ENCODE measurements around the gene LRP1B.

Gene LRP1B

DNA sequence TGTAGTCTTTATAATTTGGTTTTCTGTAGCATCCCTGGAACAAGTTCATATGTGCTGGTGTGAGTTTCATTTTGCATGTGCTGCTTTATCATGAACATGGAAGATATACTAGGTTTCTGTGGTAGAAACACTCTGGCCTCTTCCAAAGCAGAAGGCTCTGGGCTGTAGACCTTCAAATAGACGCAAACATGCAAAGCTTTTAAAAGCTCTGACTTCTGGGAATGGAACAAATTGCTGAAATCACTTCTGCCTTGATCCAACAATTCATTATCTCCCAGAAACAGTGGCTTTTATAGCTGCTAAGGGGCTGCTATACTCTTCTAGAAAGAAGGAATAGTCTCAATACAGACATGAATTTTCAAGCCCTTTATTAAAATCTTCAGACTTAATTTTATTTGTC is 382.2 kb downstream of the LRP1B start:
- DNase-seq: no peak

DNA sequence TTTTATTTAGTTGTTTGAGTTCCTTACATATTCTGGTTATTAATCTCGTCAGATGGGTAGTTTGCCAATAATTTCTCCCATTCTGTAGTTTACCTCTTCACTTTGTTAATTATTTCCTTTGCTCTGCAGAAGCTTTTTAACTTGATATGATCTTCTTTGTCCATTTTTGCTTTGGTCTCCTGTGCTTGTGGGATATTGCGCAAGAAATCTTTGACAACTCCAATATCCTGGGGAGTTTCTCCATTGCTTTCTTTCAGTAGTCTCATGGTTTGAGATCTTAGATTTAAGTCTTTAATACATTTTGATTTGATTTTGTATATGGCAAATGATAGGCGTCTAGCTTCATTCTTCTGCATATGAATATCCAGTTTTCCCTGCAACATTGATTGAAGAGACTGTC is 389.2 kb downstream of the LRP1B start:
- no peak for DNase-seq

DNA sequence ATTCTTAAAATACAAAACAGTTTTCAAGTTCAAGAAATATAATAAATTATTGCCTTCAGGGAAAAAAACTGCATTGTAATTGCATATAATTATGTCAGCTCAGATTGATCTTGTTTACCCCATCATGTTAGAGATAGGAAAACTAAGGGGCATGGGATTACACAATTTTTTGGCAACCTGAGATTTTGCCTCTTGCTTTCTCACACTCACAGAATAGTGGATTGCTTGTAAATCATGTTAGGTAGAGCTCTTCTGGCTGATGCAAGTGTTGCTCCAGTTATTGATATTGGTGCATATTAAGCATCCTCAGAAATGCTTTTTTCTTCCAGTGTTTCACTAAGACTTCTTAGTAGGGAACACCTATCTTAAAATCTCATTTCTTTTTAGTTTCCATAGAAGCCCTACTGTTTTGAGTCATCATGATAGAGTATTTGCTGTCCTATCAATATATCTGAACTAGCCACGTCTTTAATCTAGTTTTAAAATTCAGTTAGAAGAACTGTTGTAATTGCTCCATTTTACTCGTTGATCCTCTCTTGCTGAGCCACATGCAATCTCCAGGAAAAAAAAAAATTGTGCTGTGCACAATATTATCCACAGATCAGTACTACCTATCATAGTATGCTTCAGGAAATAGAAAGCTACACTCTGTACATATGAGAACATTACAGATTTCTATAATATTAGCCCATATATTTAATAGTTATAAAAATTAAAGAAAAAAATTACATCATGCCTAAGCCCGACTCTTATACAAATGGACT is 393.1 kb downstream of the LRP1B start:
- DNase-seq: no peak

DNA sequence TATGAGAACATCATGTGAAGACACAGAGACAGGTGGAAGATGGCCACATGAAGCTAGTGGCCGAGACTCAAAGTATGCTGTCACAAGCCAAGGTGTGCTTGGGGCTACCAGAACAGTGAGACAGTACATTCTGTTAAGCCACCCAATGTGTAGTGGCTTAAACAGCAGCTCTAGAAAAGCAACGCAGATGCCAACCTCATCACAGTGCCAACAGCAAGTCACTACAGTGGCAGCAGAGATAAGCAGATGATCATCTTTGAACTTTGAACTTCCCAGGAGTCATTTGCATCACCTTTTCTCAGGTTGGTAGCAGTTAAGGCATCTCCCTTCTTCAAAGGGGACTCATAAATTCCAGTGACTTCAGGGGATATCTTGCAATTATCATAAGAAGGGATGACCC is 394.4 kb downstream of the LRP1B start:
- no peak for DNase-seq

DNA sequence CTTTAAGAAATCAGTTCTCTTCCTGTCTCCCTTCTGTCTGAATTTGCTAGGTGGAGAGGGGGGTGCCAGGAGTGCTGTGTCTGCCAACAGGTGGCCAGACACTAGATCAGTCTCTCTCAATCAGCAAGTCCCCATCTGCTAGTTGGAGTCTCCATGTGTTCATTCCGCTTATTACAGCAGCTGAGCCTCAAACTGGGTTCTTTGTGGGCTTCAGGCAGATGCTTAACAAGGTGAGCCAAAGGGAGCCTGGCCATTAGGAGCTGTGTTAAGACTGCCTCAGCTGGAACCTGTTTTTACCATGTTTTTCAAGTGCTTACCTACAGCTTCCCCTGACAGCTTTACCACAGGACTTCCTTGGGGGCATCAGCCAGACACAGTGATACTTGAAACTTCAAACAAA is 401.9 kb downstream of the LRP1B start:
- DNase-seq: no peak

DNA sequence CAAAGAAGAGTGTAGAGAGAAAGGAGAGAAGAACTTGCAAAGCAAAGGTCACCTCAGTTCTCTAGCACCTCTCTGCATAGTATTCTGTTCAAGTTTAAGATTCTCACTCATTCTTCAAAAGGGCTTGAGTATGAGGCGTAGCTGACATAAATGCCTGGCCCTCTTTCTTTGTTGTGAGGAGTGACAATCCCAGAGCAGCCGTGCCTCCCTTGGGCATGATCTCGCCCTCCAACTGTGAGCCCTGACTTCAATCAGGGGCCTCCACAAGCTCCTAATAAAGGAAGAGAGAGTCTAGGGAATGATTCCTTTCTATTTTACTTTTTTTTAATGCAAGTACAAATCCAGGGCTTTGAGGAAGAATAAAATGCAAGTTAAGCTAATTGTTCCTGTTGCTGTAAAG is 402.7 kb downstream of the LRP1B start:
- DNase-seq: no peak

DNA sequence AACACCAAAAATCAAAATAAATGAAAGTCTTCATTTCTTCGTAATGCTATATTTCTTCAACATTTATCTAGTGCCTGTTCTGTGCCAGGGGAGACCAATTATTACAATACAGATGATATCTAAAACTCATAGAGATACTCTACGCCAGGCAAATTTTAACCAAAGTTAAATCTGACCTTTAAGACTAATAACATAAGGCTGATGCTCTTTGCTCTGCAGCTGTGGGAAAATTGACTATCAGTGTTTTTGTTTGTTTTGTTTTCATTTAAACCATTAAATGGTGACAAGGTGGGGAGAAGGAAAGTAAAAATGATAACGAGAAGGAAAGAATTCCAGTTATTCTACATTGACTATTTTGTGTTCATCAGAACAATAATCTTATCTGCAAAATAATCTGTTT is 406.4 kb downstream of the LRP1B start:
- DNase-seq: no peak

DNA sequence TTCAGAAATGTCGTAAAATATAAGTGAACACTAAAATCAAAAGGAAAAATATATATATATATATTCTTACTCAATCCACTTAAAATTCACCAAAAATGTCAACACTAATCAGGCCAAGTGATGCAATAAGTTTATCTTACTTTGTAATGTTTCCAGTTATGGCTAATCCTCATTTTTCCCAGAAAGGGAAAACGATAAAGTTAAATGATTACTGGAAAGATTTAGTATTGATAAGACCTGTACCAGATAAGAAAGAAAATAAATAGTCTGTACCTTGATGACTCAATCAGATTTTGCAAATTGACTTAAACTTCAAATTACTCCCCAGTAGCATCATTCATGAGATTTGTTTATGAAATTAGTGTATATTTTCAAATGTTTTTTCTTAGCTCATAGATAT is 407.0 kb downstream of the LRP1B start:
- DNase-seq: no peak

DNA sequence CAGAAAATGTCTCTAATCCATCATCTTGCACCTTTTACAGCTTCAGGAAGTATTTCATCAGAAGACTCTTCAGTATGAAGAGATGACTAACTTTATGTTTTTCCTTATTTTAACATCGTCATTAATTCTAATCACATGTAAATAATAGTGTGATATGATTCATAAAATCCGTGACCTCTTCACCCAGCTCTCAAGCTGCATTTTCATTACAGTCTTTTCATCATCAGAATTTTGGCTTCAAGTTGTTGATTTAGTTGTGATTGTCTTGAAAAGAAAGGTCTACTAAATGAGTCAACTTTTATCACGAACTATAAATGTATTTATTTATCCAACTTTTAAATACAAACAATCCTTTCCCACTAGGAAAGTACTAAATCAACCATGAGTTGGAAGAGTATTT is 410.3 kb downstream of the LRP1B start:
- DNase-seq: no peak

DNA sequence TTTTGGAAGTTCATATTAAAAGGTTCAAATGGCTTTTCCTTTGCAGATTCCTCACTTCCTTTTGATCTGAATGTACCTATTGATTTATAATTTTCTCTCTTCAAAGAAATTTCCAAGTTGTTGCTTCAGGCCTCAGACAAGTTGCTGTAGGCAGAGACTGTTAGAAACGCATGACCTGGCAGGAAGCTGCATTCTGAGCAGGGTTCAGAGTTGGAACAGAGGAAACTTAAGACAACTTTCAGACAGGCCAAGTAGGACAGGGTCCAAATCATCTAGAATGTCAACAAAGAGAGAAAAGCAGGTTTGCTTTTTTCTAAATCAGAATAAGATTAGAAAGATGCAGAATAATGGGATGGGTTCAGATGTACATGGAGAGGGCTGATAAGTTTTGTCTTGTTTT is 416.3 kb downstream of the LRP1B start:
- no peak for DNase-seq

DNA sequence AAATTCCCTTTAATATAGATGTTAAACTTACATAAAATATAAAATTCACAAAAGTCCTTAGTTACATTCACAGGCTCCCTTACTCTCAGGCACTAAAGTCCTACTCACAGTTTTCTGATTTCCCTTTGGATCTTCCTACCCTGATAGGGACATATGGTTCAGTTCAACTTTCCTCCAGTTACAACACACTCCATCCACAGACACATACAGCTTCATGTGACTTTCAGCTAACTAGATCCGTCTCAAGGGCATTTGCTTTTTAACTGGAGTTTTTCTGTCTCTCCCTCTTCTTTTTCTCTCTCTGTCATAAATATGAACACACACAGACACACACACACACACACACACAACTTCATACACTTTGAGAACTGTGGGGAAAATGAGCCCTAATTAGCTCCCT is 419.2 kb downstream of the LRP1B start:
- no peak for DNase-seq

DNA sequence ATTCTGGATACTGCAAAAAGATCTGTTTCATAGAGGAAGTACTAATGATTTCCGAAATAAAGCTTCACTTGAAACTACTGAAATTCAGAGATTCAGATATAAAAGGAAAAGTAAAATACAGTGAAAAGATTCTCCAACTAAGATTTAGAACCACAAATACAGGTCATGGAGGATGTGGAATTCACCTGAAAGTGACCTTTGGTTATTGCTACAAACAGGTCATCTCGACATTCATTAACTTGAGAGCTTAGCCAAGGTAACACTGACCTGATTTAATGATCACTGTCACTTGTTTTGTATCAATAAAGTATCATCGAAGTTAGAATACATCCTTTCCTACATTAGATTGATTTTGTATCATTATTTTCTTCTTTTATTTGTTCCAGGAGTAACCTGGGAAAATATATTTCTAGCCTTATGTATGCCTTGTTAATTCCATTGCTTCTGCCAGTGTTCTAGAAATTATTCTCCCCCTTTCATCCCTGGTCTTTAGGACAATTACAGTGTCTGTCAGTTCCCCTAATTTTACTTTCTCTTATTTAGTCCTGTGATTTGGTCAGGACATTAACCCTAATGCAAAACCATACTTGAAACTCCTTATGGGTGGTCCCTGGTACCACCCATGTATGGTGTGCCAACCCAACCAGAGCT is 420.1 kb downstream of the LRP1B start:
- no peak for DNase-seq

DNA sequence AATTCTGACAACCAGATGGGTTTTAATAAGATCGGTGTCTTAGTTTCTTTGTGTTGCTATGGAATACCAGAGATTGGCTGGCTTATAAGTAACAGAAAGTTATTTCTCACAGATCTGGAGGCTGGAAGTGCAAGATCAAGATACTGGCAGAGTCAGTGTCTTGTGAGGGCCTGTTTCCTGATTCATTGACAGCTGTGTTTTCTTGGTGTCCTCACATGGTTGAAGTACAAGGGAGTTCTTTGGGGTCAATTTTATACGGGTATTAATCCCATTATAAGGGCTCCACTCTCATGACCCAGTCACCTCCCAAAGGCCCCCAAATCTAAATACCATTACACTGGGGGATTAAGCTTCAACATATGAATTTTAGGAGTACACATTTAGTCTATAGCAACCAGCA is 421.1 kb downstream of the LRP1B start:
- no peak for DNase-seq

DNA sequence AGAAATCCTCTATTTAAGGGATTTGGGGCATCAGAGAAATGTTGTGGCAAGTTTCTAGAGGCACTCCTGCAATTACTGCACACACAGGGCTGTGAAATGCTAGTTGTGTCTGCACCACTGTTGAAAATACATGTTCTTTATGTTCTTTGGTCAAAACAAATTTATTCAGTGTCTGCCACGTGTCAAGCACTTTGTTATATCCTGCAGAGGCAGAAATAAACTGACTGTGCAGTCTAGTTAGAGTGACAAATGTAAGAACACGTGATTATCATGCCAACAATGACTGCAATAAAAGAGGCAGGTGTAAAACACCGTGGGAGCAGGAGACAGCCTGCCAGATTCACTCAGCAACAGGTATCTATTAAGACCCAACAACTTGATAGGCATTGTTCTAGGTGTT is 423.3 kb downstream of the LRP1B start:
- no peak for DNase-seq

DNA sequence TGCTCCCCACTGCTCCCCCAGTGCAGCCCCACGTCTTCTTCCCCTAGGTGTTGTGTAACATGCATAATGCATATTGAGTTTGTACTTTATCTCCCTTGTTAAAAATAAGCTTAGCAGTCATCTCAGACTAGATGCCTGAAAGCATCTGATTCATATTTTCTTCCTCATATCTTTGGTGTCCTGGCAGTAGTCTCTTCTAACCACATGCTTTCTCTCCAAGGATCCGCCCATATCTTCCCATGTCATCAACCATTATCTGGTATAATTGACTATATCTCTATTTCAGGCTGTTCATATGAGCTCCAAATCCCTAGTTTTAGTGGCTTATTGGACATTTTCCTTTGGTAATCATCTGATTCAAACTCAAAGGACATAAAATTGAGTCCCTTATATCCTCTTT is 426.3 kb downstream of the LRP1B start:
- DNase-seq: no peak

DNA sequence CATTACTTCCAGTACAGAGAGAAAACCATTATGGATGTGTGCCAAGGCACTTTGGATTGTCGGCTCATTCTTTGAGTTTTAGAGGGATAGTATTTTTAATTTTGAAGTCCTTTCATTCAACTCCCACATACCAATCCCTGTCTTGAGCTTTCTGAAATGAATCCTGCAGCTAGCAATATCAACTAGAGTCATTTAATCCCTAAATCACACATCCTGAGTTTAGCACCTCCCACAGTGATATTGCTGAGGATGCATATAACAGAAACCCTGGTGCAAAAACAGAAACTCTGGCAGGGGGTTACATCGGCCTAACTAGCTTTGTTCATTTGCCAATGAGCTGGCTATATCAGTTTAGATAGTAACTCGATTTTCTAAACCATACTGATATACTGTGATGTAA is 427.3 kb downstream of the LRP1B start:
- DNase-seq: no peak

DNA sequence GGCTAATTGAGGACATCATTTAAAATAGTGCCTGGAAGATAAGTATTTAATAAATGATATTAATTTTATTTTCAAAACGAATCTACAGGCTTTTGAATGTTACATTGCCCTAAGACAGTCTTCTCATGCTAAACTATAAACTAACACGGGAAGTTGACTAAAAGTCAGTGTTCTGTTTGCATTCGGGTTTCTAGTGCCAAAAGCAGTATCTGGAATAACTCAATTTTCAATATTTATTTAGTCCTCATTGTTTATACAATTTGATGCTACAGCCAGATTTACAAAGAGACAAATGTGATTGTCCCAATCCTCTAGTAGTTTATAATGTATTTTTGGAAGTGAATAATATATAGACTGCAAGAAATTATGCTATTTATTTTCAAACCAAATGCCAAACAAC is 429.2 kb downstream of the LRP1B start:
- no peak for DNase-seq

DNA sequence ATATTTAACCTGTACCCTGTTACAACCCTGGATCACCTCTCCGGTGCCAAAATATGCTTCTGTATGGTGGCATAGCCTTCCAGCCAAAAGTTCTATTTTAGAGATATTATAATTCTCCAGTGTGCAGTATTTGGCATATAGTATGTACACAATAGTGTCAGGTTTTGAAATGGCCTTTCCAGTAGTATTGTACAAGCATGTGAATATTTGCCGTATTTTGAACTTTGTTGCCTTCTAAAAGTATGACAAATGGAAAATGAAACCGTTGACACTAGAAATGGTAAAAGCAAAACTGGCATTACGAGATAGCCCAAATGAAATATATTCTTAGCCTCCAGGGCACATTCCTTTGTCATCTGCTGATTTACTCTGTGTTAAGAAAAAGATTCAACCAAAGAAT is 431.2 kb downstream of the LRP1B start:
- no peak for DNase-seq

DNA sequence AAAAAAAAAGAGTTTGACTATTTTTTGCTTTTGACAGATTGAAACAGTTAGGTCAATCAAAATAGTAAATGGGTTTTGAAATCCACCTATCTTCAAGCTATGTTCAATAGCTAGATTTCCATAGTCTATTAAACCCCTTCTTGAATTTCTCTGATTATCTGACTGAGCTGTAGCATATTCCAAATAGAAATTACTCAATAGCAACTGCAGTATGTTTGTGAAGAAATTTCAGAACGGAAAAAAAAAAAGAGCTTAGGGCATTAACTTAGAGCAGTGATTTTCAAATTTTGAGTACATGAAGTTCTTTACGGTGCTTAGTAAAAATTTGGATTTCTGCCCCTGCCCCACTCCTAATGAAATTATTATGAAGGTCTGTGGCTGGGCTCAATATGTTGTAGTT is 432.3 kb downstream of the LRP1B start:
- no peak for DNase-seq

DNA sequence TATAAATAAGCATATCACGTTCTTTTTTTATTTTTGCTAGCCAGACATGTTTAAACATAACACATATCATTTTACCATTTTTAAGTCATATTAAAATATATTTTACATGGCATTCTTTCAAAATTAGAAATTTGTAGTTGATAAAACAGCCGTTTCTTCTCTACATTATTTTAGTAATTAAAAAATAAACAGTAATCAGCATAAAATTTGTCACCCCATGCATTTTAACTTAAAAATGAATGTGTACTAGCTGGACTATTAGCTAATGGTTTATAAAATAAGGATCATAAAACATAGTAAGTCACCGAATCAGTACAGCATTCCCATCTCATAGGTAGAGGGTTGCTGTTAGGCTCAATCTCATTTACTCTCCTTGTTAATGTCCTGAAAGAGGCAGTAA is 433.8 kb downstream of the LRP1B start:
- no peak for DNase-seq

DNA sequence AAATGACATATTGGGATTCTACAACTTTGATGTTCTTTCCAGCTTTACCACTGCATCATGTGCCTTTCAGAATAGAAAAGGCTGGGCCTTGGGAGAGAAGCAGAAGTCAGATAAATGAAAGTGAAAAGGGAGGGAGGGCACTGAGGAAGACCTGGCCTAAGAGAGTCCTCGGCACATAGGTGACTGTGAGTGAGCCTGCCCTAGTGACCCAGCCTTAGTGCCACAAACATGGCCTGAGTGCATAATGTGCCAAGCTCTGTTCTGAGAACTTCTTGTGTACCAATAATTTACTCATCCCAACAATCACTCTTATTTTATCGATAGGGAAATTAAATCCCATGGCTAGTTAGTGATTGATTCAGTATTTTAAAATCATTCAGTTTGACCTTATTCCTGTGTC is 436.6 kb downstream of the LRP1B start:
- DNase-seq: no peak

DNA sequence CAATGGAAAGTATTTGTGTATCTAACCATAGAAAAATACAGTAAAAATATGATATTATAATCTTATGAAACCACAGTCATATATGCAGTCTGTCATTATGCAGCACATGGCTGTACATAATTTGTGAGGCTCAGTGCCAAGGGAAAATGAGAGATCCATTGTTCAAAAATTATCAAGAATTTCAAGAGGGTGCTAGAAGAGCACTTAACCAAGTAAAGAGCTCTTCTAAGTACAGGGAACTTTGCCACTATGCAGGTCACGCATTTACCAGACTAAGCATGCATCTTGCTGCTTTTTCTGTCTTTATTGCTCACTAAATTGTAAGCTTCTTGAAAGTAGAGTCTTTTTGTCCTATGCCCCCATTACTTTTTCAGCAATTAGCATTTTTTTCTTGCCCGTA is 438.0 kb downstream of the LRP1B start:
- no peak for DNase-seq

DNA sequence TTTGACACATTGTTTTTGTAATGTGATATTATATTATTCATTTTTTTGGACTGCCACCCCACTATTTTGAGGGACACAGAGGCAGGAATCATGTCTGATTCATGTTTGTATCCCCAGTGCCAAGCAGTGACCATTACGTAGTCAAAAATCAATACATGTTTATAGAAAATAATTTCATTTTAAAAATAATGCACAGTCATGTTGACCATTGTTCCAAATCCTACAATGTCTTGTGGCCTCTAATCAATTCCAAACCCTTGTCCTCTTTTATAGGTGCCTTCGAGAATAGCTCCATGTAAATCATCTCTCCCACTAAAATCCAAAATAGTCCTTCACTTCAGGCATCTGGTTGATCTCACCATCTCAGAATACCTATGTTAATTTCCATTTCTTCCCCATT is 454.7 kb downstream of the LRP1B start:
- no peak for DNase-seq

DNA sequence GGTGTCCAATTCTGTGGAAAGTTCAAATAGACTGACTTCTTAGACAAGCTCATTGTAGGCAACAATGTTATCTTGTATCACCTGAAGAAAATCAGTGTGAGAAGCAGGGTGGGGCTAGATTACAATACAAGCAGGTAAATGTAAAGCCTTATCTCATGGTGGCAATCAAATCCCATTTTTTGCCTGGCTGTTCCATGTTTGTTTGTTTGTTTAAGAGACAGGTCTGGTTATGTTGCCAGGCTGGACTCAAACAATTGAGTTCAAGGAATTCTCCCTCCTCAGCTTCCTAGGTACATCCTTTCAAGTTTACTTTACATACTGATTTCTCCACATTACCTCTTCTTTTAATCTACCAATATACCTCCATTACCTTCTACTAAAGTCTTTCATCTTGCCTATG is 464.6 kb downstream of the LRP1B start:
- DNase-seq: no peak

DNA sequence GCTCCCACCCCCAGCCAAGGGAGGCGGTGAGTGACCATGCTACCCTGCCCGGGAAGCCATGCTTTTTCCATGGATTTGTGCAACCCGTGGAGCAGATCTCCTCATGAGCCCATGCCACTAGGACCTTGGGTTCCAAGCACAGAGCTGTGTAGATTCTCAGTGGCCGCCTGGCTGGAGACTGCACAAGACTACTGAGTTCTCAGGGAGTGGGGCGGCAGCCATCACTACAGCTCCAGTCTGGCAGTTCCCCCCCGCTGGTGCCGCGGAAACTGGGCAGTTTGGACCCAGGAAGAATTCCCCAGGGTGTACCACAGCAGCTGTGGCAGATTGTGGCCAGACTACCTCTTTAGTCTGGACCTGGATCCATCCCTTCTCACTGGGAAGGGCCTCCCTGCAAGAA is 470.6 kb downstream of the LRP1B start:
- no peak for DNase-seq
